A549 (cell line): Measurements from ENCODE around the gene IDH3G. TPM values are rescaled to one million over a fixed set of nuclear protein-coding genes. Genes with fewer than 3 reads are reported as not detected.

Experiments
- ATAC-seq, 2 experiments: fragments of 200-7000 bp in 1 of 2; fragments of >200 bp in 1 of 2; cut with Nextera tagmentation in 1 of 2; cut with Tn5 transposase in 1 of 2; 3 replicates each; pipeline versions ENCODE4 v1.8.0 to v1.9.1; 2018 to 2020; ENCODE audit warnings: mild to moderate bottlenecking in 1 of 2, moderate library complexity in 1 of 2
- CTCF ChIA-PET: fragments of 300-600 bp; sonication (Branson Sonifier 250); formaldehyde crosslinking; extraction: SDS; loops from one replicate; lab custom pipeline; 2021; ENCODE audit warnings: antibody characterized with exemption, inconsistent platforms; lab: Yijun Ruan, JAX
- POLR2A ChIA-PET: fragments of 350-600 bp; formaldehyde crosslinking; extraction: SDS; loops from one replicate; lab custom pipeline; 2021; ENCODE audit warnings: antibody characterized with exemption, inconsistent platforms; lab: Yijun Ruan, JAX
- DNase-seq, 2 experiments: peaks; one replicate each; pipeline versions ENCODE4 v3.0.0 to v3.0.0-alpha.2; 2011 to 2016; ENCODE audit warnings: low read depth in 1 of 2, low spot score in 1 of 2
- FAIRE-seq: peaks from 2 replicates; lab custom pipeline; 2011; peaks lifted over from hg19 to GRCh38; lab: Jason Lieb, UNC
- H3K27ac ChIP-seq, 2 experiments: fragments of >200 bp; sonication (Bioruptor Twin); formaldehyde crosslinking; 3 replicates each; pipeline ENCODE4 v1.5.1; 2016 to 2017
- H3K4me1 ChIP-seq: fragments of >200 bp; sonication (Bioruptor Twin); formaldehyde crosslinking; 3 replicates; pipeline ENCODE4 v1.6.1; 2016
- H3K4me2 ChIP-seq: fragments of >200 bp; sonication (Bioruptor Twin); formaldehyde crosslinking; 3 replicates; pipeline ENCODE4 v1.6.1; 2016
- H3K4me3 ChIP-seq: fragments of >200 bp; sonication (Bioruptor Twin); formaldehyde crosslinking; 3 replicates; pipeline ENCODE4 v1.5.1; 2016
- H3K9me3 ChIP-seq: fragments of >200 bp; sonication (Bioruptor Twin); formaldehyde crosslinking; 3 replicates; pipeline ENCODE4 v1.6.1; 2016
- BHLHE40 ChIP-seq: IDR thresholded peaks from 2 replicates; pipeline ENCODE4 v1.6.1; 2012; ENCODE audit warnings: low read depth, low read length, inconsistent platforms
- CBX2 ChIP-seq: fragments of 200-600 bp; sonication (generic); IDR thresholded peaks from 2 replicates; pipeline ENCODE4 v1.6.1; 2016; ENCODE audit warnings: low read depth, mild to moderate bottlenecking, borderline replicate concordance
- CBX8 ChIP-seq: fragments of 200-600 bp; sonication (generic); IDR thresholded peaks from 2 replicates; pipeline ENCODE4 v1.6.1; 2016
- EHF ChIP-seq: fragments of 250-450 bp; sonication (Bioruptor Pico); IDR thresholded peaks from 2 replicates; pipeline ENCODE4 v1.5.0; 2020; ENCODE audit warnings: mild to moderate bottlenecking
- ESRRA ChIP-seq: fragments of 150-350 bp; IDR thresholded peaks from 2 replicates; pipeline ENCODE4 v1.6.1; 2014; ENCODE audit warnings: mild to moderate bottlenecking, low read length, borderline replicate concordance
- FOXS1 ChIP-seq: fragments of 250-450 bp; sonication (Bioruptor Pico); IDR thresholded peaks from 2 replicates; pipeline ENCODE4 v1.5.0; 2020; ENCODE audit warnings: mild to moderate bottlenecking, moderate library complexity
- HDAC2 ChIP-seq: fragments of 200-600 bp; sonication (generic); IDR thresholded peaks from 2 replicates; pipeline ENCODE4 v1.6.1; 2016
- HEYL ChIP-seq: fragments of 250-450 bp; sonication (Bioruptor Pico); IDR thresholded peaks from 2 replicates; pipeline ENCODE4 v1.8.0; 2021; ENCODE audit warnings: mild to moderate bottlenecking, moderate library complexity
- KDM1A ChIP-seq: fragments of 200-600 bp; sonication (generic); IDR thresholded peaks from 2 replicates; pipeline ENCODE4 v1.6.1; 2016; ENCODE audit warnings: low read depth, mild to moderate bottlenecking
- MYC ChIP-seq: IDR thresholded peaks from 2 replicates; pipeline ENCODE4 v1.6.1; 2012; ENCODE audit warnings: mild to moderate bottlenecking, inconsistent platforms, low read length, improper control_type of control experiment, borderline replicate concordance
- NFE2L2 ChIP-seq: fragments of 150-350 bp; conservative IDR thresholded peaks from 2 replicates; pipeline ENCODE4 v1.6.1; 2014; ENCODE audit warnings: low read length
- NPAS2 ChIP-seq: fragments of 250-450 bp; sonication (Bioruptor Pico); IDR thresholded peaks from 2 replicates; pipeline ENCODE4 v1.8.0; 2022; ENCODE audit warnings: mild to moderate bottlenecking, moderate library complexity, borderline replicate concordance
- PHF8 ChIP-seq: fragments of 200-600 bp; sonication (generic); IDR thresholded peaks from 2 replicates; pipeline ENCODE4 v1.6.1; 2016; ENCODE audit warnings: low read depth, mild to moderate bottlenecking, antibody characterized with exemption, moderate library complexity, borderline replicate concordance
- RAD21 ChIP-seq, 2 experiments: fragments of >200 bp in 1 of 2; sonication (Bioruptor Twin) in 1 of 2; formaldehyde crosslinking in 1 of 2; IDR thresholded peaks in 1 of 2; conservative IDR thresholded peaks in 1 of 2; 2 replicates in 1 of 2; 3 replicates in 1 of 2; pipeline ENCODE4 v1.6.1; 2012 to 2018; ENCODE audit warnings: inconsistent platforms in 1 of 2
- RARB ChIP-seq: fragments of 250-450 bp; sonication (Bioruptor Pico); IDR thresholded peaks from 2 replicates; pipeline ENCODE4 v1.8.0; 2021; ENCODE audit warnings: mild to moderate bottlenecking, moderate library complexity
- RFX5 ChIP-seq: fragments of 450-650 bp; IDR thresholded peaks from 2 replicates; pipeline ENCODE4 v1.7.1; 2014; ENCODE audit warnings: antibody characterized with exemption, mild to moderate bottlenecking, moderate library complexity
- RNF2 ChIP-seq: fragments of 200-600 bp; sonication (generic); IDR thresholded peaks from 2 replicates; pipeline ENCODE4 v1.6.1; 2016; ENCODE audit warnings: low read depth, mild to moderate bottlenecking, antibody characterized with exemption, moderate library complexity, borderline replicate concordance
- ZFP36 ChIP-seq: fragments of 450-650 bp; IDR thresholded peaks from 2 replicates; pipeline ENCODE4 v1.6.1; 2014; ENCODE audit warnings: borderline replicate concordance; ENCODE audit not compliant: partially characterized antibody
- ZNF302 ChIP-seq: fragments of 250-450 bp; sonication (Bioruptor Pico); IDR thresholded peaks from 2 replicates; pipeline ENCODE4 v1.9.0; 2021; ENCODE audit warnings: inconsistent platforms, mild to moderate bottlenecking, moderate library complexity
- WGBS: methylation state at CpG from one replicate; pipeline ENCODE4 v1.1.6; 2017; ENCODE audit errors: missing lambda C conversion rate; 5-methylcytosine and 5-hydroxymethylcytosine counted together
- polyA plus RNA-seq, 4 experiments: library from polyadenylated mRNA; depleted of rRNA in 3 of 4; stranded (reverse); fragments of >200 nt; fragmentation: RNase III in 1 of 4; extraction: RNeasy Plus Mini Kit Qiagen cat#74134 plus additional on column Dnase treatment in 1 of 4; gene quantifications; 2 replicates in 3 of 4; 3 replicates in 1 of 4; pipeline ENCODE4 v1.2.3, GENCODE V29; 2011 to 2017
- TF ChIP-seq, protein P1 (sequence below): fragments of 250-450 bp; sonication (Bioruptor Pico); IDR thresholded peaks from 2 replicates; pipeline ENCODE4 v1.5.0; 2020; ENCODE audit warnings: low read depth, mild to moderate bottlenecking, moderate library complexity
- TF ChIP-seq, protein P2 (sequence below): fragments of >200 bp; sonication (Bioruptor Twin); formaldehyde crosslinking; IDR thresholded peaks from 3 replicates; pipeline ENCODE4 v1.6.1; 2016

IDH3G gene
- polyA plus RNA-seq, 2 of the 4 experiments (the other 2 are of a cell fraction): 45.6 to 58.5 TPM

DNA sequence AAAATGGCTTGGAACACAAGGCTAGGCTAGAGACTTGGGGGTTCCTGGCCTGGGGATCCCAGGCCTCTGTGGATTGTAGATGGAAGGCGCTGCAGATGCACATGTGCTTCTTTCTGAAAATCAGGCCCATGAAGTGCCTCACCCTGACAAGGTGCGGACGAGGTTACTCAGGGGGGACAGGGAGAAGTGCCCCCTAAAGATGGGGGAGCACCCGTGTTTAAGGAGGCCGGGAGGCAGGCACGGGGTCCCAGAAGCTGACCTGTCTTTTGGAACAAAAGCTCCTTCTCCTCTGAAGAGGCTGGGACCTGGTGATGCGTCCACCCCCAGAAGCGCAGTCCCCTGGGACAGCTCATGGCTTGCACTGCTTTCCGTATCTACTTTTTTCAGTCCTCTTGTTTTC, 33.7 kb upstream of the IDH3G start:
- 91% methylated on average over 8 of the region's 9 CpGs for WGBS
- DNase-seq (no peak), ATAC-seq (no peak), FAIRE-seq (no peak)
- Histone ChIP-seq H3K4me1 (0 out of 3 replicates have a peak, but pooled peaks cover 8% of the 10 kb centered on the region), H3K4me3 (no peak overlapping the region), H3K4me2 (no peak overlapping the region), H3K9me3 (no peaks in the 10 kb centered on the region), H3K27ac (no peak overlapping the region)
- ChIA-PET POLR2A (no interaction called here), CTCF (interaction anchor here (1.2 kb wide), 1 partner anchor 65 kb away, joined by 4 read pairs; no protein-coding TSS in a partner anchor)
- TF ChIP-seq HEYL (CRISPR knock-in tag) (no peak), ZFP36 (no peak), HDAC2 (no peak), NPAS2 (CRISPR knock-in tag) (no peak), EHF (CRISPR knock-in tag) (no peak), ESRRA (no peak), CBX8 (no peak)
- TF ChIP-seq, protein P1, sequence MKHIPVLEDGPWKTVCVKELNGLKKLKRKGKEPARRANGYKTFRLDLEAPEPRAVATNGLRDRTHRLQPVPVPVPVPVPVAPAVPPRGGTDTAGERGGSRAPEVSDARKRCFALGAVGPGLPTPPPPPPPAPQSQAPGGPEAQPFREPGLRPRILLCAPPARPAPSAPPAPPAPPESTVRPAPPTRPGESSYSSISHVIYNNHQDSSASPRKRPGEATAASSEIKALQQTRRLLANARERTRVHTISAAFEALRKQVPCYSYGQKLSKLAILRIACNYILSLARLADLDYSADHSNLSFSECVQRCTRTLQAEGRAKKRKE (CRISPR knock-in tag): no peak

DNA sequence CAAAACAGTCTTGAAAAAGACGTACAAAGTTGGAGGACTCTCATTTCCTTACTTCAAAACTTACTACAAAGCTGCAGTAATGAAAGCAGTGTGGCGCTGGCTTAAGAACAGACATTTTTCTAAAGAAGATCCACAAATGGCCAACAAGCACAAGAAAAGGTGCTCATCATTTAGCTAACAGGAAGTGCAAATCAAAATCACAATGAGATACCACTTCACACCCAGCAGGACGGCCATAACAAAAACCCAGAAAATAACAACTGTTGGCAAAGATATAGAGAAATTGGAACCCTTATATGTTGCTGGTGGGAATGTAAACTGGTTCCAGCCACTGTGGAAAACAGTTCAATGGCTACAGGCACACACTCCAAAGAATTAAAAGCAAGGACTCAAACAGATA, 32.8 kb upstream of the IDH3G start:
- FAIRE-seq: peak; percentile 54
- CTCF ChIA-PET: interaction anchor here (1.0 kb wide), 1 partner anchor 96 kb away, joined by 3 read pairs; no protein-coding TSS in a partner anchor
- WGBS: 57% methylated on average over 3 of the region's 3 CpGs

DNA sequence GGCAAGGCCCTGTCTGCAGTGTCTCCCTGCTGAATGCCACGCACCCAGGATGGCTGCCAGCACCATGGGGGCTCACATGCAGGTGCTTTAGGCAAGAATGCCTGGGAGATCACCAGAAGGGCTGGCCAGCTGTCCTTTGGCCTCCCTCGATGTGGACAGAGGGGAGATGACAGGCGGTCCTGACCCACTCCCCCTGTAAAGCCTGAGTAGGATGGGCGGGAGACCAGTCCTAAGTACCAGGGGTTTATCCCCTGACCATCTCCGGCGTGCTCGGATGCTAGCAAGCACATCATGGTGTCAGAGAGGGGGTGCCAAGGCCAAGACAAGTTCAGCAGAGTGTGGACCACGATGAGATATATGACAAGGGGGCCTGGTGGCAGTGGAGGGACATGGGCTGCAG, 30.9 kb upstream of the IDH3G start:
- H3K4me1 ChIP-seq: 0 out of 3 replicates have a peak, but pooled peaks cover 8% of the 10 kb centered on the region
- no peak for DNase-seq
- ChIA-PET CTCF (interaction anchor here (0.8 to 1.0 kb wide), 2 partner anchors 8 to 10 kb away, joined by 3 read pairs; no protein-coding TSS in a partner anchor), POLR2A (no interaction called here)
- TF ChIP-seq EHF (CRISPR knock-in tag) (no peak), NFE2L2 (no peak), KDM1A (no peak), PHF8 (no peak), ZNF302 (CRISPR knock-in tag) (no peak), RARB (no peak), MYC (no peak), RAD21 (conservative IDR thresholded peaks at IDR 0.05 in 1 of 2, IDR thresholded peaks at IDR 0.05 in 1 of 2) (no peak), CBX2 (no peak), BHLHE40 (no peak)
- FAIRE-seq: no peak
- no peaks in the 10 kb centered on the region for H3K9me3 ChIP-seq
- no peak overlapping the region for H3K4me2 ChIP-seq
- no peak for ATAC-seq
- no peak overlapping the region for H3K27ac ChIP-seq
- 63% methylated on average over 6 of the region's 8 CpGs for WGBS
- no peak overlapping the region for H3K4me3 ChIP-seq

More for the DNA sequence above, 32.8 kb upstream of the IDH3G start:
- Histone ChIP-seq H3K27ac (no peak overlapping the region), H3K4me3 (no peak overlapping the region), H3K9me3 (no peaks in the 10 kb centered on the region), H3K4me1 (0 out of 3 replicates have a peak, but pooled peaks cover 8% of the 10 kb centered on the region), H3K4me2 (no peak overlapping the region)
- DNase-seq (no peak), ATAC-seq (no peak)
- no peak for TF ChIP-seq ESRRA
- no peak for TF ChIP-seq FOXS1 (CRISPR knock-in tag)
- TF ChIP-seq PHF8: no peak
- TF ChIP-seq, protein P2, sequence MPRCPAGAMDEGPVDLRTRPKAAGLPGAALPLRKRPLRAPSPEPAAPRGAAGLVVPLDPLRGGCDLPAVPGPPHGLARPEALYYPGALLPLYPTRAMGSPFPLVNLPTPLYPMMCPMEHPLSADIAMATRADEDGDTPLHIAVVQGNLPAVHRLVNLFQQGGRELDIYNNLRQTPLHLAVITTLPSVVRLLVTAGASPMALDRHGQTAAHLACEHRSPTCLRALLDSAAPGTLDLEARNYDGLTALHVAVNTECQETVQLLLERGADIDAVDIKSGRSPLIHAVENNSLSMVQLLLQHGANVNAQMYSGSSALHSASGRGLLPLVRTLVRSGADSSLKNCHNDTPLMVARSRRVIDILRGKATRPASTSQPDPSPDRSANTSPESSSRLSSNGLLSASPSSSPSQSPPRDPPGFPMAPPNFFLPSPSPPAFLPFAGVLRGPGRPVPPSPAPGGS: no peak
- TF ChIP-seq RFX5: no peak
- no peak for TF ChIP-seq RNF2
- TF ChIP-seq HEYL (CRISPR knock-in tag): no peak
- POLR2A ChIA-PET: no interaction called here
